ENCODE results near the gene NOS3.

NOS3 gene

DNA sequence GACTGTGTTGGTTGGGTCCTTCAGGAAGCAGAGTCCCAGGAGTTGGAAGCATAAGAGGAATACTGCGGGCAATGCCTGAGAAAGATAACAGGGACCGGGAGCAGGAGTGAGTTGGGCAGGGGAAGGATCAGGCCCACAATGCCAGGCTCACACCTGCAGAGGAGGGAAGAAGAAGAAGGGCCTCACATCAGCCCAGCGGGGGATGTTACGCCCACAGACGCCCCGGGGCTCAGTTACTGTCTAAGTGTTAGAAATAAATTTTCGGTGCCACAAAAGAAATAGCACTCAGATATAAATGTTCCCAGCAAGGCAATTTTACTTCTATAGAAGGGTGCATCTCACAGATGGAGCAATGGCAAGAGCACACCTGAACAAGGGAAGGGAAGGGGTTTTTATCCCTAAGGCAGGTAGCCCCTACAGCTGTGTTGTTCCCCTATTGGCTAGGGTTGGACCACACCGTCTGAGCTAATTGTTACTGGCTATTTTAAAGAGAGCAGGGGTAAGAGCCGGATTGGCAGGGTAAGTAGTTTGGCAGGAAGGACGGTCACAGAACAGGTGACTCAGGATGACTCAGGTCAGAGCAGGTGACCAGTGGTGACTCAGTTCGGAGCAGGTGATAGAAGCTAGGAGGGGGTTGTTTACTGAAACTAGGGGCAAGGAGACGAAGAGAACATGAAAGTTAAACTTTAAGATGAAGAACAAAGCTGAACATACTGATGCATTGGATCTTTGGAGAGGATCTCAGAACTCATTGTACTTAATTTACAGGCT is at the start of gene NOS3:
TSS of gene NOS3 (plus strand) at position 602 of the 771 bp plus-strand sequence. CDS start 2,787 bp downstream, outside the sequence.
- no peak for DNase-seq
- intact Hi-C loops (cut with DNase I) = loop anchor here (10.0 kb wide), 1 partner anchor 206 kb away; no protein-coding TSS in a partner anchor

DNA sequence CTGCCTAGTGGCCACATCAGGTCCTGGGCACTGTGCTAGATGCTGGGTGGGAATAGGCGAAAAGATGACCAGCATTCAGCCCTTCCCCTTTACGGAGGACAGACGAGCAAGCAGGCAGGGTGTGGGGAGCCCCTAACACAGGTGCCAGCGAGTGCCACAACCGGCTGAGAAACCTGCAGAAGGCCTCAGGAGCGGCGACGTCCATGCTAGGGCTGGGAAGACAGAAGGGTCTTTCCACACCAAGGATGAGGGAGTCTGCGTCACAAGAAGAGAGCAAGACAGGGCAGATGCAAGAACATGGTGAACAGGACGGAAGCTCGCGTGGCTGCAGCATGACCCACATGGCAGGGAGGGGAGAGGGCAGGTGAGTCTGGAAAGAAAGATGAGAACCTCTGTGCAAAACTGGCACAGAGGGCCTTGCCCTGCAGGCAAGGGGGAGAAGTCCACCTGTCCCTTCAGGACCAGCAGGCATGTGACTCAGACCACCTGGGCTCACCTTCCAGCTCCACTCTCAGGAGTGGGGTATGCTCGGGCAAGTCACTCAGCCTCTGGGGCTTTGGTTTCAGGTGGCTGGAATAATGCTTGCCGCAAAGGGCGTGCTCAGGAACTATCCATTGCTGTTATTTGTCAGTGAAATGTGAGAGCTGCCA is 49.3 kb upstream of the NOS3 start:
- intact Hi-C loops (cut with DNase I) = no loop called here

DNA sequence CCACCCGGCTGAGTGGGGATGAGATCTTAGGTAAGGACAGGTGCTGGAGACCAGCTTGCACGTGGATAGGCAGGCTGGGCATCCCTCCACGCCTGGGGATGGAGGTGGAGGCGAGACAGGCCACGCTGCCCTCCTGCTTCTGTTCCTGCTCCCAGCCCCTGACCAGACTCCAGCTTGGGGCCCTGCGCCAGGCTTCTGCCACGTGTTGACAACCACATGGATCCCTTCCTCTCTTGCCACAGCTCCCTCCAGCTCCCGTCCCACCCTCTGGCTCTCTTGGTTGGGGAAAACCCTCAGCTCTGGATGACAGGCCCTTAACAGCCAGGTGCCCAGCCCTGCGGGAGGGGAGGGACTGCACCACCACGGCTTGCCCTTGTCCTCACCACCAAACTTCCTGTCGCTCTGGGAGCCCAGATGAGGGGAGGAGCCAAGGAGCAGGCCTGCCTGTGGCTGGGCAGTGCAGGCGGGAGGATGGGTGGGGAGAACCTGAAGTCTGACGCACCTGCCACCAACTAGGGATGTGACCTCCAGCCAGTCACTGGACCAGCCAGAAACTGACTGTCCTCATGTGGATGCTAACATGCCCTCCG is 48.7 kb upstream of the NOS3 start:
- intact Hi-C loops (cut with DNase I) = no loop called here
- DNase-seq = peak in 14 of 42 donors; percentile 7 to 56 (median 35)

More for the DNA sequence above, 49.3 kb upstream of the NOS3 start:
- DNase-seq = peak in 8 of 42 donors; percentile 0 to 30 (median 12)

DNA sequence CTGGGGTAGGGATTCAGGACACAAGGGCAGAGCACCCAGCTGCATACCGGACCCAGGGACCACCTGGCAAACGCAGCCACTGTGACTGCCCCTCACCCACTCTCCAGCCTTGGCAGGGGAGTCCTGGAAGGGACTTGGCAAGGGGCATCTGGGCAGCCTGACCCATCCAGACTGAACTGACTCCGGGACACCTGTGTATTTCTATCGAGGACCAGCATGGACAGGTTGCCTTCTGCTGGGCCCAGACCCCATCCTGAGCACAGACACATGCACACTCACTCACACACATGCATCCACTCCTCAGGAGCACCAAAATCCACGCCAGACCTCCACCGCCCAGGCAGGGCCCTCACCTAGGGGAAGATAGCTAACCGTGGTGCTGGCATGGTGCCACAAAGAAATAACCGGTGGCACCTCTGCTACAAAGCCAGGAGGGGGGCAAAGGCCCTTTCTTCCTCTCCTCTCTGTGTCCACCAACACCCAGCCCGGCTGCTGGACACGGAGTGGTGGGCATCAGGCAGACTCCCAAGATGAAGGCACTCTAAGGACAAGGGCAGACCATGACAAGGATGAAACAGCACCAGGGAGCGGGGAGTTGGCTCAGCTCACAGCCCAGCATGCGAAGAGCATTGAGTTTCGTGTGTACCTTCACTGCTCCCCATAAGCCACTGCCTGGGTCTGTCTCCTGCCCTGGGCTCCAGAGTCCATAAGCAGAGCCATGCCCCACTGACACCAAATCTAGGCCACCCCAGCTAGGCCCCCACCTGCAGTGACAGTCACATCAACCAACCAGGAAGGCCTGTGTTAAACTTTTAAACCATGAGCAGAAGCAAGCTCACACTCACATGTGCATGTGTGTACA is 48.0 kb upstream of the NOS3 start:
- intact Hi-C loops (cut with DNase I) = no loop called here
- DNase-seq = peak in 7 of 42 donors; percentile 0 to 33 (median 7)

DNA sequence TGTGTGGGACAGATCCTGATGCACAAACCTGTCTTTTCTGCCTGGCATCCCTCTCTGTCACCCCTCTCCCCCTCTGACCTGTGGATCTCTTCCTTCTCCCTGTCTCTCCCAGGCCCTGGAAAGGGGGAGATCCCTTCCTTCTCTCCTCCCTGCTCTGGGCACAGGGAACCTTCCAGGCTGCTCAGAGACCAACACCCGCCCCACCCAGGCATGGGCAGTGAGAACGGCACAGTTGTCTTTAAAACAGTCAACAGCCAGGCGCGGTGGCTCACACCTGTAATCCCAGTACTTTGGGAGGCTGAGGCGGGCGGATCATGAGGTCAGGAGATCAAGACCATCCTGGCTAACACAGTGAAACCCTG is 47.4 kb upstream of the NOS3 start:
- DNase-seq = peak in 5 of 42 donors; percentile 1 to 18 (median 15)
- intact Hi-C loops (cut with DNase I) = no loop called here

DNA sequence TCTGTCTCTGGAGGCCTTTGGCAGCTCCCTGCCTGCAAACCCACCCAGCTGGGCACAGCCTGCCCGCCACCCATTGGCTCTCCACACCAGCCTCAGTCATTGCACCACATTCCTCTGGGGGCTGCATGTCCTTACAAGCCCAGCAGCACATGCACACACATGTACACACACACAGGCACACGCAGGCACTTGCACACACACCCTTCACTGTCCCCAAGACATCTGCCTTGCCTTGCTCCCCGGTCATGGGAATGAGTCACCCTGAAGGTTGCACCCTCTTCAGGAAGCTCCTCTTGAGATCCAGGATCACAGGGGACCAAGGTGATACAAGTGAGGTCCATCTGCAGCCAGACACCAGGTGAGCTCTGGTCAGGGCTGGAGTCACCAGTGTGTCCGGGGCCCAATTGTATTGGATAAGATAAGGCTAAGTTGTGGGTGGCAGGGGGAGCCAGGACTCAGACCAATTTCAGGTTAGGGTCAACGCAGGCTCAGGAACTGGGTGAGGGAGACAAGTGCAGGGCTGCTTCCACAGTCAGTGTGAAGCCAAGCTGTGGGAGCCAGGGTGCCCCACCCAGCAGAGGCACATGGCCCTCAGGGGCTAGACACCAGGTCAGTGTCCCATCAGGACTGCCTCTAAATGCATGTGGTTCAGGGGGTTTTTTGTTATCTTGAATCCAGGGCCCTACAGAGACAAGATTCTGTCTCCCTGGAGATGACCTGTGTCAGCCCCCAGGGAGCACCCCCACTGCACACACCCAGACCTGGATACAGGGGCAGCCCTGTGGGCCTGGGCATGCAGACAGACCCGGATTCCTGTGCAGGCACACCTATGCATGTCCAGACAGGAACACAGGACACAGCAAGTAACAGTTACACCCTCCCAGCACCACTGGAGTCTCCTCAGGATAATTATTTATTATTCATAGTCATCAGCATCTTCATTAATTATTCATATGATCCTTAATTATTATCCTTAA is 46.5 kb upstream of the NOS3 start:
- peak in 9 of 42 donors; percentile 0 to 33 (median 9) for DNase-seq
- intact Hi-C loops (cut with DNase I) = no loop called here

DNA sequence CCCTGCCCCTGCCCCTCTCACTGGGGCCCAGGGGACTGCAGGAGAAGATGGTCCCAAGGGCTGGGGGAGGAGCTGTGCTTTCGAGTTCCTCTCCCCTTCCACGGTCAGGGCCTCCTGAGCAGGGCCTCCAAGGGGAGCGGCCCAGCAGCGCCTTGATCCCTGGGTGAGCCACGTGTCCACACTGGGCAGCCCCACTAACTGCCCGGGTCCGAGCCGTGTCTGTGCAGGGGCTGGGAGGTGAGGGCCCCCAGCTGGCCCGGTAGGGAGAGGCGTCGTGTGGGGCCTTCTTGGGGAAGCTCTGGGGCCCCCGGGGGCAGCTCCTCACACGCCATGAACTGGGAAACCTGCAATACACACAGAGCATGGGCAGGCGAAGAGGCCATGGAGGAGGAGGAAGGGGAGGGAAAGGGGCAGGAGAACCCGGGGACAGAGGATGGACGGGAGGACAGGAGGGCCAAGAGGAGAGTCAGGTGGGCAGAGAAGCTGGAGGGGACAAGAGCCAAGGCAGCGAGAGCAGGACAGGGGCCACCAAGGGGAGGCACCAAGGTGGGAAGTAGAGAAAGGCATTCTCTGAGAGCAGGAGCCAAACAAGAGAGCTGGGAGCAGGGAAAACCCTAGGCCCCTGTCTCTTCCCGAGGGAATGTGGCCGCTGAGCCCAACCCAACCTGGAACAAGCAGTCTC is 45.5 kb upstream of the NOS3 start:
- peak in 9 of 42 donors; percentile 2 to 37 (median 10) for DNase-seq
- intact Hi-C loops (cut with DNase I) = no loop called here

DNA sequence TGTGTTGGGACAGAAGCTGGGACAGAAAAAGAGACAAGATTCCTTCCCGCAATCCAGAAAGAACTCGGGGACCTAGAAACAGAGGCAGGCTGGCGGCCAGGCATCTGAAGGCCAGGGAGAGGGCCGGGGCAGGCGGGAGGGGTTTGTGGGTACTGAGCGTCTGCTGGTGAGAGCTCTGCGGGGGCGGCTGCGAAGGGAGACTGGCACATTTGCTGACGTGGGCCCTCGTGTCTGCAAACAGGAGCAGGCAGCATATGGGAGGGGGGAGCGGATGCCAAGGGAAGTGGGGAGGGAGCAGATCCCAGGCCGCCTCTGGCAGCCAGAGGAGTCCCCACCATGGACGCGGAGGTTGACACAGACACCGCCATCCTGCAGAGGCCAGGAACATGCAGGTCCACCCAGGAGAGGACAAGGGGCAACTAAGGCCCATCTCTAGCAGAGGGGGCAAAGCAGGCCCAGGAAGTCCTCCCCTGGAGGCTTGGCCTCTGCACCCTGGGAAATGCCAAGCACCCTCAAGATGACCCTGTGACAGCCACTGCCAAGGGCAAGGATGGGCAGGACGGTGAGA is 44.9 kb upstream of the NOS3 start:
- DNase-seq = peak in 39 of 42 donors; percentile 32 to 81 (median 57)

DNA sequence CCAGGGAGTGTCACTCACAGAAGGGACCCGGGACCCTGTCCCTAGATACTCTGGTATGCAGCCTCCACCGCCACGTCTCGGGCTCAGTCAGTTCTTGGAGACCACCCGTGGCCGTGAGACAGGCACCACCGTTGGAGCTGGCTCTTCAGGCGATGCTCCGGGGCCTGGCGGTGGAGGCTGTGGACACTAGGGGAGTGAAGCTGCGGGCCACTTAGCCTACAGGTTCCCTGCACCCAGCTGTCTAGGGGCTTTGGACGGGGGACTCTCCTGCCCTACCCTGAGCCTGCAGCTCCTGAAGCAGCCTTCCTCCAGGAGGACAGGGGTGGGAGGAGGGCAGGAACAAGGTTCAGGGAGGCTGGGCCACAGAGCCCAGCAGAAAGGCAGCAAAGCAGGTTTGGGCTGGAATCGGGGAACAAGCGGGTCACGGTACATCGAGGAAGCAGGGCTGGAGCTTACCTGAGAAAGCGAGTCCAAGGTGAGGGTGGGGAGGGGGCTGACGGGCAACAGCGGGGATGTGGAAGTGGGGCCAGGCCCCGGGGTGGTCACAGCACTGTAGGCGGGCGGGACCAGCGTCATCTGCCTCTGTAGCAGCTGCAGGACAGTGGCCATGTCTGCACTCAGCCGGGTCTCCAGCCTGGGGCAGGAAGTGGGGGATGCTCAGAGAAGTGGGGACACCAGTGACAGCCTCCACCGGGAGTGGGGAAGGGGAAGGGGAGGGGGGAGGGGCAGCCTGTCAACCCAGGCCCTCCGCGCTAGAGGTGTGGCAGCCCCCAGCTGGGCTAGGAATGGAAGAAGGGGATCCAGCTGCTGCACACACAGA is 44.2 kb upstream of the NOS3 start:
- peak in 7 of 42 donors; percentile 10 to 36 (median 26) for DNase-seq
- intact Hi-C loops (cut with DNase I) = no loop called here

More for the DNA sequence above, 44.9 kb upstream of the NOS3 start:
- intact Hi-C loops (cut with DNase I) = no loop called here

DNA sequence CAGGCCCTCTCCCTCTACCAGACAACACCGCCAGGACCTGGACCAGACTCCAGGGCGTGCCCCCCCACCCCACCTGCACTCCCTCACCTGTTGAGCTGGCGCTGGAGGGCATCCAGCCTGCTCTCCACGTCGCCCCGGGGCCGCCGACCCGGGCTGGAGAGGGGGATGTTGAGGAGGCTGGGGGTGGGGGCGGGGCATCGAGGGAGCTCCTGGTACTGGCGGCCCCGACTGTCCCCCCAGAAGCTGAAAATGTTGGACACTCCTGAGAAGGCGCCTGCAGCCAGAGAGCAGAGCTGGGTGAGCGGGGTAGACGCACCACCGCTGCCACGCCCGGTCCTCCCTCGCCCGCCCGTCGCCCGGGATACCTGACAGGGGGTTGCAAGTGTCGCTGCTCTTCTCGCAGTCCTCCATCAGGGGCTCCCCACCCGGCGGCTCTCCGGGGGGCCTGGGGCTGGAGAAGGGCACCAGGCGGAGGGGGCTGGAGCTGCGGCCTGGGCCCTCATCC is 43.5 kb upstream of the NOS3 start:
- peak in 9 of 42 donors; percentile 3 to 33 (median 12) for DNase-seq
- intact Hi-C loops (cut with DNase I) = no loop called here

DNA sequence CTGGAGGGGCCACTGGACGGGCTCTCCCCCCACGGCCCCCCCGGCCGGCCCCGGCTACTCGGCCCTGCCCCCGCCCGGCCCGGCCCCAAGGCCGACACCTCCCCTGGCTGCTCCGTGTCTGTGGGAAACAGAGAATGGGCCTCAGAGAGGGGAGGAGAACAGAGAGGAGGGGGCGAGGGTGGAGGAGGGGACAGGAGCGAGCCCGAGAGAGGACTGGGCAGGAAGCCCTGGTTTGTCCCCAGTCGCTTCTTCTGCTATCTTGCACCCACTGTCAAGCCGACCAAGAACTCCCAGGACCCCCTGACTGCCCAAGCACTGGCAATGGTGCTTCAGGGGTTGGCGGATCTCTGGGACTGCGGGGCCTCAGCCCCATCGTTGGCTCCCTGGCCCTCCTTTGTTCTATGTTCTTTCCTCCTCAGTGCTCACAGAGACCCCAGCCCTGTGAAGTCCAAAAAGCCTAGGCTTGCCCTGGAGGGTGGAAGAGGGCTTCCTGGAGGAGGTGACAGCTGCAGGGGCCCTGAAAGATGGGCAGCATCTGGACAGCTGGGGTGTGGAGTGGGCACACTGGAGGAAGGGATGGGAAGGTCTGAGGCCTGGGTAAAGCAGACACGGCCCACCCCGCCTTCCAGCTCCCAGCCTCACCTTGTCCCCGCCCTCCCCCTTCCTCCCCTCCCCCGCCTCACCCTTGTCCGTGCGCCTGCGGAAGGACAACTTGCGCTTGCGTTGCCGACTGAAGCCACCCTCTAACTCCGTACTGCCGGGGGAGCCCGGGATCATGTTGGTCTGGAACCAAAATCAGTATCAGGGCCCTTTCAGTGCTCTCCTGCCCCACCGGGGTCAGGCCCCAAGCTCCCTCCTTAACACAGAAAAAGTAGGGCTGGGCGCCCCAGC is 42.8 kb upstream of the NOS3 start:
- peak in 6 of 42 donors; percentile 3 to 29 (median 7) for DNase-seq
- intact Hi-C loops (cut with DNase I) = no loop called here

DNA sequence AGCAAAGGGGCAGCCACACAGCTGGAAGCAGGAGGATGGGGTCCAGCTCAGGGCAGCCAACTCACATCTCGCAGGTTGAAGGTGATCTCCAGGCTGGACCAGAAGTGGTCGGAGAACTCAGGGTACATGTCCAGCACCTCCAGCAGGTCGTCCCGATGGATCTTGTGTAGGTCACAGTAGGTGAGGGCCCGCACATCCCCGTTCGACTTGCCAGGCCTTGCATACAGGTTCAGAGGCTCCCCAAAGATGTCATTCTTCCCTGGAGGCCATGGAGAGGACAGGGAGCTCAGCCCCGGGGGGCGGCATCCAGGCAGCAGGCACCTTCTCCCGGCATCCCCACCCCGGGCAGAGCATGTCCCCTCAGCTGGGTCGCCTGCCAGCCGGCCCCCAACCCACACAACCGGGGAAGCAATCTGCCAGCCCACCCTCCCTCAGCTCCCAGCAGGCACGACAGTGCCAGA is 42.0 kb upstream of the NOS3 start:
- peak in 3 of 42 donors; percentile 4 to 24 (median 12) for DNase-seq
- intact Hi-C loops (cut with DNase I) = no loop called here

DNA sequence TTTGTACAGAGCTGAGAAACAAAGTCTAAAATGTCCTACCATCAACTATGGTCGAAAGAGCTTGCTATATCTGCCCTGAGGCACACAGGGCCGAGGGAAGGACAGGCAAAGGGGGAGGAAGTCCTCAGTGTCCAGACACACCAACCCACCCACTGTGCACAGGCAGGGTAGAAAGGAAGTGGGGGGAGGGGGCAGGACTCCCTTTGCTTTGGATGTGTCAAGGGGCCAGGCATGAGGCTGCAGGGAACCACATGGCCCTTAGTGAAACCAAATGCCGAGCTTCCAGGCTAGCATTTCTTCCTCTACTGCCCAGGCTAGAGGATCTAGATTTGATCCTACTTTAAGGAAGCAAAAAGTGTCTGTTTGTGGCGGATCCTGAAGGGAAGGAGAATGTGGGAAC is 41.3 kb upstream of the NOS3 start:
- DNase-seq = peak in 3 of 42 donors; percentile 14 to 27 (median 24)
- intact Hi-C loops (cut with DNase I) = no loop called here

DNA sequence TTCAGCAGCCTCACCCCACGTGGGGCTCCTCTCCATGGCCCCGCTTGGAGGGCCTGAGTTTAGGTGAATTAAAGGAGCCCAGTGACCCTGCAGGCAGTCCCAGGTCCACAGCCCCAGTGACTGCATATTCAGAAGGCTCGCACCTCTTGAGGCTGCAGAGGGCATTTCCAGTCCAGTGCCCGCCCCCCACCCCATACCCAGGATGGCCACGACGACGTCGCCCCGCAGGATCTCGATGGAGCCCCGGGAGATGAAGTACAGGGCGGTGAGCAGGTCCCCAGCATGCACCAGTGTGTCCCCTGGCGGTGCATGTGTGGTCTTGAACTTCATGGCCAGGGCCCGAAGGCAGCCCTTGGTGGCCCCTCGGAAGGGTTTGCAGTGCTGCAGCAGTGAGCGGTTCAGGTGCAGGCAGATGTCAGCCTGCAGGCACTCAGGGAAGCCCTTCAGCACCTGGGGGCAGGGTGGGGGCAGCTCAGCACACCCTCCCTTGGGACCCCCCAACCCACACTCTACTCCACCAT is 40.8 kb upstream of the NOS3 start:
- peak in 3 of 42 donors; percentile 8 to 28 (median 11) for DNase-seq
- intact Hi-C loops (cut with DNase I) = no loop called here
